Upper lobe of right lung (tissue), 1 donor: ENCODE measurements around the gene OR52B6. TPM values are rescaled to one million over a fixed set of nuclear protein-coding genes. Genes with fewer than 3 reads are reported as not detected.
A peak's percentile ranks its signal among the peaks of the same experiment; 100 is the strongest.

Experiments used
- ATAC-seq: fragments of 200-7000 bp; cut with Tn5 transposase; one replicate; pipeline ENCODE4 v1.9.1; 2020; ENCODE audit warnings: mild to moderate bottlenecking, moderate library complexity
- DNase-seq: peaks from one replicate; pipeline ENCODE4 v3.0.0-alpha.2; 2020
- H3K27ac ChIP-seq: fragments of 200-600 bp; one replicate; pipeline ENCODE4 v1.8.0; 2022
- H3K27me3 ChIP-seq: fragments of 200-600 bp; one replicate; pipeline ENCODE4 v1.8.0; 2022; ENCODE audit warnings: mild to moderate bottlenecking
- H3K36me3 ChIP-seq: fragments of 200-600 bp; one replicate; pipeline ENCODE4 v1.8.0; 2022
- H3K4me1 ChIP-seq: fragments of 200-600 bp; one replicate; pipeline ENCODE4 v1.8.0; 2022
- H3K4me3 ChIP-seq: fragments of 200-600 bp; one replicate; pipeline ENCODE4 v1.8.0; 2022; ENCODE audit warnings: mild to moderate bottlenecking
- H3K9me3 ChIP-seq: fragments of 200-600 bp; one replicate; pipeline ENCODE4 v1.8.0; 2022
- CTCF ChIP-seq: fragments of 200-600 bp; IDR thresholded peaks from one replicate; pipeline ENCODE4 v1.8.0; 2022; ENCODE audit warnings: antibody characterized with exemption
- intact Hi-C: fragments of 100-400 bp; cut with DNase I; formaldehyde crosslinking; loops from one replicate; pipeline ENCODE4 v1.11.0; 2022
- total RNA-seq: library from RNA; stranded (reverse); fragmentation: NEBNext Ultra II Directional; extraction: Animal tissue kit (Norgen Biotek cat#: 25700); gene quantifications from one replicate; pipeline ENCODE4 v1.2.1, GENCODE V29; 2021
- donor health status: DM: no; HTN: yes; CAD: no; lungs with severe emphysema.

The OR52B6 gene
- total RNA-seq, 1 donor from 2014 or later, result not detected

- ATAC-seq, result no peak
- Histone ChIP-seq H3K27ac (no peak overlapping the region), H3K36me3 (no peaks in the 10 kb centered on the region), H3K4me3 (no peak overlapping the region), H3K27me3 (no peaks in the 10 kb centered on the region), H3K4me1 (peaks cover 19% of the 10 kb centered on the region), H3K9me3 (no peaks in the 10 kb centered on the region)
- DNase-seq, result no peak
- TF ChIP-seq CTCF, result no peak
- intact Hi-C loops, result no loop called here
These were observed 45.5 kb downstream of the OR52B6 start for GRCh38 chr11:5626196-5626595.

GRCh38 chr11:5631417-5631816, 50.7 kb downstream of the OR52B6 start:
- Histone ChIP-seq H3K4me1 (no peaks in the 10 kb centered on the region), H3K27ac (no peak overlapping the region), H3K36me3 (peaks cover 21% of the 10 kb centered on the region), H3K4me3 (no peak overlapping the region), H3K27me3 (no peaks in the 10 kb centered on the region), H3K9me3 (no peaks in the 10 kb centered on the region)
- DNase-seq (no peak), ATAC-seq (peak; percentile 44)
- intact Hi-C loops, result no loop called here
- TF ChIP-seq CTCF, result no peak

Other genes starting within 250 kb of the OR52B6 start
- gene OR51B5, start 237.4 kb upstream of the OR52B6 start, total RNA-seq, result not detected
- not detected for gene OR51B6, start 229.4 kb upstream of the OR52B6 start, total RNA-seq
- gene OR51M1, start 197.1 kb upstream of the OR52B6 start, total RNA-seq, result not detected
- not detected for gene OR51Q1, start 158.8 kb upstream of the OR52B6 start, total RNA-seq
- not detected for gene OR51I1, start 139.4 kb upstream of the OR52B6 start, total RNA-seq
- not detected for gene OR51I2, start 131.6 kb upstream of the OR52B6 start, total RNA-seq
- gene OR52D1, start 92.2 kb upstream of the OR52B6 start, total RNA-seq, result not detected
- 0.14 TPM for gene UBQLN3, start 70.9 kb upstream of the OR52B6 start, total RNA-seq
- 0.72 TPM for gene UBQLNL, start 64.2 kb upstream of the OR52B6 start, total RNA-seq
- gene OR52H1, start 32.3 kb upstream of the OR52B6 start, total RNA-seq, result 0.90 TPM
- 2.4 TPM for gene TRIM6, start 15.8 kb downstream of the OR52B6 start, total RNA-seq
- 10.4 TPM for gene TRIM34, start 44.1 kb downstream of the OR52B6 start, total RNA-seq
- gene TRIM5, start 104.2 kb downstream of the OR52B6 start, total RNA-seq, result 44.4 TPM
- gene TRIM22, start 108.9 kb downstream of the OR52B6 start, total RNA-seq, result 203 TPM
- 0.17 TPM for gene OR56B1, start 155.6 kb downstream of the OR52B6 start, total RNA-seq
- gene OR52N4, start 173.4 kb downstream of the OR52B6 start, total RNA-seq, result 0.93 TPM
- gene OR52N5, start 202.5 kb downstream of the OR52B6 start, total RNA-seq, result not detected
- not detected for gene OR52N1, start 210.4 kb downstream of the OR52B6 start, total RNA-seq
- gene OR52N2, start 228.0 kb downstream of the OR52B6 start, total RNA-seq, result not detected